GM08714 (cell line): Measurements from ENCODE around the gene P2RY11.

Experiments used
- H3K4me3 ChIP-seq: fragments of 200-500 bp; sonication (Bioruptor generic); 2 replicates; pipeline ENCODE4 v1.5.1; 2014; ENCODE audit warnings: mild to moderate bottlenecking, low read length, inconsistent platforms
- ZNF274 ChIP-seq: IDR thresholded peaks from 2 replicates; pipeline ENCODE4 v1.6.1; 2012; ENCODE audit warnings: mild to moderate bottlenecking, low read depth, low read length

P2RY11 gene

GRCh38 chr19:10087296-10088061 lies 24.0 kb upstream of the P2RY11 start:
- peak overlapping the region; percentile 89 for H3K4me3 ChIP-seq
- no peak for TF ChIP-seq ZNF274

- TF ChIP-seq ZNF274 = no peak
Measured at GRCh38 chr19:10088949-10089554, 22.4 kb upstream of the P2RY11 start.

GRCh38 chr19:10089801-10090375 lies 21.6 kb upstream of the P2RY11 start:
- no peak for TF ChIP-seq ZNF274
- H3K4me3 ChIP-seq = no peak overlapping the region

More at GRCh38 chr19:10088949-10089554, 22.4 kb upstream of the P2RY11 start:
- H3K4me3 ChIP-seq = no peak overlapping the region

- no peak overlapping the region for H3K4me3 ChIP-seq
- no peak for TF ChIP-seq ZNF274
Measured at GRCh38 chr19:10091370-10091687, 20.2 kb upstream of the P2RY11 start.

- no peak for TF ChIP-seq ZNF274
- H3K4me3 ChIP-seq = no peak overlapping the region
Measured at GRCh38 chr19:10091895-10092641, 19.4 kb upstream of the P2RY11 start.

- H3K4me3 ChIP-seq = no peak overlapping the region
- no peak for TF ChIP-seq ZNF274
Measured at GRCh38 chr19:10092648-10093294, 18.7 kb upstream of the P2RY11 start.

GRCh38 chr19:10093295-10094186 lies 18.0 kb upstream of the P2RY11 start:
- no peak for TF ChIP-seq ZNF274
- no peak overlapping the region for H3K4me3 ChIP-seq

GRCh38 chr19:10095622-10095947 lies 15.9 kb upstream of the P2RY11 start:
- no peak for TF ChIP-seq ZNF274
- H3K4me3 ChIP-seq = peak overlapping the region; percentile 25; the same call in 1 of the 2 replicates

GRCh38 chr19:10095948-10096614 lies 15.4 kb upstream of the P2RY11 start:
- peak overlapping the region; percentile 39; the same call in 1 of the 2 replicates for H3K4me3 ChIP-seq
- TF ChIP-seq ZNF274 = no peak

GRCh38 chr19:10096615-10096963 lies 14.9 kb upstream of the P2RY11 start:
- no peak for TF ChIP-seq ZNF274
- H3K4me3 ChIP-seq = peak overlapping the region; percentile 39; the same call in 1 of the 2 replicates

GRCh38 chr19:10100163-10100785 lies 11.2 kb upstream of the P2RY11 start:
- H3K4me3 ChIP-seq = no peak overlapping the region; the same call in 1 of the 2 replicates
- TF ChIP-seq ZNF274 = no peak

- H3K4me3 ChIP-seq = peak overlapping the region; percentile 44; the same call in 1 of the 2 replicates
- TF ChIP-seq ZNF274 = no peak
Measured at GRCh38 chr19:10102787-10103236, 8.7 kb upstream of the P2RY11 start.
